GM15510 (cell line): ENCODE measurements around the gene CCDC106.

Source experiments
- POLR2A ChIP-seq: IDR thresholded peaks from 3 replicates; pipeline ENCODE4 v1.6.1; 2011; ENCODE audit warnings: borderline replicate concordance; ENCODE audit not compliant: insufficient read length; ENCODE audit errors: extremely low read depth

CCDC106 gene

DNA sequence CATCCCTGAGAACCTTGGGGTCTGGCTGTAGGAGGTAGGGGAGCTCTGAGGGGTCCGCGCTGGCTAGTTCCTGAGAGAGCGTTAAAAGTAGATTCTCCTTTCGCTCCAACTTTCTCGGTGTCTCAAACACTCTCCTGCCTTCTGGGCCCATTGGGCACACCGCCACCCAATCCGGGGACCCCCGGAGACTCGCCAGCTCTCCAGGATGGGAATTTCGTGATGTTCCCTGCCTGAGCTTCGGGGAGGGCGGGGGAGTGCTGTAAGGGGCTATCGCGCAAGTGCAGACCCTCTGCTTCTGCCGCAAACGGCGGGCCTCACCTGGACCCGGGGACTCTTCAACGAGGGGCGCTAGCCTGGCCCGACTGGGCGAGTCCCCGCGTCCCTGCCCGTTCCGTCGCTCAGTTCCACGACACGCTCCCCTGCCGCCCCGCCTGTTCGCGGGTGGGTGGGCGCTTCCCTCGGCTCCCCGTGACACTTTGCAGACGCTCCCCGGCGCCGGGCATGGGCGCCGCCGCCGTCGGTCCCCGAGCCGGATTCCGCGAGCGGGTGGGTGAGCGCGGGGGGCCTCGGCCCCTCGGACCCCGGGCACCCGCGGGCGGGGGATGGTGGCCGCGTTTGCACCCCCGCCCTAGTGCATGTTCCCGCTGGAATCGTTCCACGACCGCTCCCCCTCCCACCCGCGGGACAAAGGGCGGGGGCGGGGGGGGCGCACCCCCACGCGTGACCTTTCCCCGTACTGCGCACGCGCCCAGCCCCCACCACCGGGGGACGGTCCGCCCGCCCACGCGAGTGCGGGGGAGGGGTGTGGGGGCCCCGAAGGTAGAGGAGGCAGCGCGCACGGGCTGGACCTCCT, at the start of gene CCDC106:
TSS of gene CCDC106 (plus strand) at position 481 of the 853 bp plus-strand sequence. CDS start 835 bp downstream, outside the sequence.
- peak; percentile 31 for TF ChIP-seq POLR2A

GRCh38 chr19:55598719-55599467, 49.1 kb upstream of the CCDC106 start:
- peak; percentile 42 for TF ChIP-seq POLR2A

- no peak for TF ChIP-seq POLR2A
Observed at GRCh38 chr19:55599468-55599841, 48.6 kb upstream of the CCDC106 start, which contains the start of gene FIZ1. TSS of gene FIZ1 (minus strand) at chr19:55599517. CDS start at chr19:55597865, 1,652 bp downstream.

- TF ChIP-seq POLR2A: peak; percentile 10
Observed at GRCh38 chr19:55599842-55600661, 48.0 kb upstream of the CCDC106 start, which contains the start of gene ZNF524. TSS of gene ZNF524 (plus strand) at chr19:55600288. CDS start at chr19:55602113, 1,825 bp downstream.

DNA sequence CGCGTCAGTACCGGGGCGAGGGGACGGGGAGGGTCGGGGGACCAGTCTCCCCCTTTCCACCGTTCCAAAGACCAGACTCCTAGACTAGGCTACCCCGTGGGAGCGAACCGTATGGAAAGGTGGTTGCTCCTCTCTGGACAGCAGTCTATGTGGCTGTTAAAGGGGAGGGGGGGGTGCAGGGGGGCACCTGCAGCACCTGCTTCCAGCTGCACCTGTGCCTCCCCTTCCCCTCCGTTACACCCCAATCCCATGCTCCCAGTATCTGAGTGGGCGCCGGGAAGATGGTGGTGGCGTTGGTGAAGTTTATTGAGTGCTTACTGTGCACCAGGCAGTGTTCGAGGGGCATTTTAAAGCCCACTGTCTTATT, 47.4 kb upstream of the CCDC106 start:
- TF ChIP-seq POLR2A: peak; percentile 35

DNA sequence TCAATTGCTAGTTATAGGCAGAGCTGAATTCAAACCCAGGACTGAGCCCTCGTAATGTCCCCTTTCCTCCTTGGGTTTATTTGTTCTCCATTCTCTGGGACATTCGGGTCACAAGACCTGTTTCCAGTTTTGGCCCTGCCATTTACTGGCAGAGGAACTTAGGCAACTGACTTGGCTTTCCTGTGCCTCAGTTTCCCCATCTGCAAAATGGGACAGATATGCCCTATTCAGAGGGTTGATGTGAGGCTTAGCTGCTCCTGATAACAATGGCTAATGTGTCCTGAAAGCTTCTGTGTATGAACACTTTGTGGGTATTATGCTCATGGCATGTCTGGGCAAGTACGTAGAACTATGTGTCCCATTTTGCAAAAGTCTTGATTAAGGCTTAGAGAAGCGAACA, 46.9 kb upstream of the CCDC106 start:
- no peak for TF ChIP-seq POLR2A

GRCh38 chr19:55602104-55603001, 45.7 kb upstream of the CCDC106 start:
- no peak for TF ChIP-seq POLR2A

DNA sequence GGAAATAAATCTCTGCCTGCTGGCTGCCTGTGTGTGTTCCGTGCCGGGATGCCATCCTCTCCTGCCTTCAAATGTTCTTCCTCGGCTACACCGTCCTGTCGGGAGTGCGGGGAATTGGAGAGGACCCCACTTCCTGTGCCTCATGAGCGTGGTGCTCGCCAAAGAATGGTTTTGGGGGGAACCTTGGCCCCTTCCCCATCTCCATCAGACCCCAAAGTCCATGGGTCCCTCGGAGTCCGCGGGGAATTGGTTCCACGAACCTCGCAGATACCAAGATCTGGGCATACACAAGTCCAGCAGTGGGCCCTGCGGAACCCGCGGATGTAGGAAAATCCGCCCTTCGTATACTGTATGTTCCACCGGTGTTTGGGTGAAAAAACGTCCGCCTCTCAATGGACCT, 44.9 kb upstream of the CCDC106 start:
- no peak for TF ChIP-seq POLR2A

DNA sequence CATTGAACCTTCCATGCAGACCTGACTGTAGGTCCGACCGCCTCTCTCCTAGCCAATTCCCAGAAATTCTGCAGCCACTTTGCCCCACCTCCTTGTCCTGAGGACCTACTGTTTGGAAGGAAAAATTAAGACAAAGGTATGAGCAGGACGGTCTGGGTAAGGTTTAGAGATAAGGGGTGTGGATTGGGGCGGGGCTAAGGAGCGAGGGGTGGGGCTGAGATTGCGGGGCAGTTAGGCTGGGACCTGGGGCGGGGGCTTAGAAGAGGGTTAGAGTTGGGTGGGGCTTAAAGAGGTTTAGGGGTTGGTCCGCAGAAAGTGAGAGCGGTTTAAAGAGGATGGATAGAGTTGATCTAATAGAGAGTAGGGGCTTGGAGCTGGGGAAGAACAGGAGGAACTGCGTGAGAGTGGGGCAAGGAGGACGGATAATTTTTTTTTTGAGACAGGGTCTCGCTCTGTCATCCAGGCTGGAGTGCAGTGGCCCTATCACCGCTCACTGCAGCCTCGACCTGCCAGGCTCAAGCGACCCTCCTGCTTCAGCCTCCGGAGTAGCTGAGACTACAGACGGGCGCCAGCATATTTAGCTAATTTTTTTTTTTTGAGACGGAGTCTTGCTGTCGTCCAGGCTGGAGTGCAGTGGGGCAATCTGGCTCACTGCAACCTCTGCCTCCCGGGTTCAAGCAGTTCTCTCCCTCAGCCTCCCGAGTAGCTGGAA, 44.3 kb upstream of the CCDC106 start:
- no peak for TF ChIP-seq POLR2A

DNA sequence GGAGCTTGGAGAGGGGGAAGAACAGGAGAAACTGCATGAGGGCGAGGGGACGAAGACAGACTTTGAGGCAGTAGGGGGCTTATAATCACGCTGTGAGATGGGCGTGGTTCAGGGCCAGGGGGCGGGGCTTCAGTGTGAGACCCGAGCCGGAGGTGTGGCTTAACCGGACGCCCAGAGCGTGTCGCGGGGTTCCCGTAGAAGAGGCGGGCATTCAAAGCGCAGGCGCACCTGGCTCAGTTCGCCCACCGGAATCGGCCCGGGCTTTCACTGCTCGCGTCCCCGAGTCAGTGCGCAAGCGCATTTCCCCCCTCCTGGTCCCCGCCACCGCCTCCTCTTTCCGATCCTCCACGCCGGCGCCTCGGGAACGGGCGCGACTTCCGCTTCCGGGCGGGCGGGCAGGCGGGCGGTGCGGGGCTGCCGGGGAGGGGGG, 42.8 kb upstream of the CCDC106 start:
- peak; percentile 16 for TF ChIP-seq POLR2A

- TF ChIP-seq POLR2A: peak; percentile 21
Observed at GRCh38 chr19:55605637-55606470, 42.2 kb upstream of the CCDC106 start, which contains the start of gene ZNF865. TSS of gene ZNF865 (plus strand) at chr19:55605647. CDS start at chr19:55613619, 7,972 bp downstream.

GRCh38 chr19:55606471-55606787, 41.6 kb upstream of the CCDC106 start:
- TF ChIP-seq POLR2A: no peak
